Esophagus muscularis mucosa (tissue), 4 donors: ENCODE data around the gene HERC3.

ENCODE experiments used
- EP300 ChIP-seq: sonication (generic); formaldehyde crosslinking; IDR thresholded peaks from one replicate; pipeline ENCODE4 v1.6.1; 2017; ENCODE audit warnings: antibody characterized with exemption
- POLR2A ChIP-seq: fragments of 450-650 bp; IDR thresholded peaks from one replicate; pipeline ENCODE4 v1.6.1; 2017; ENCODE audit warnings: antibody characterized with exemption, moderate library complexity, mild to moderate bottlenecking, low read depth
- POLR2AphosphoS5 ChIP-seq, 2 donors: sonication (generic); formaldehyde crosslinking; IDR thresholded peaks; one replicate each; pipeline ENCODE4 v1.6.1; 2017; ENCODE audit warnings: antibody characterized with exemption in 2 of 2
- TF ChIP-seq, protein P1 (sequence below), 3 experiments: fragments of 200-600 bp in 2 of 3; fragments of 450-650 bp in 1 of 3; sonication (generic) in 2 of 3; IDR thresholded peaks; one replicate each; pipeline ENCODE4 v1.5.1; 2017 to 2019; ENCODE audit warnings: antibody characterized with exemption in 3 of 3, mild to moderate bottlenecking in 2 of 3, moderate library complexity in 1 of 3

DNA sequence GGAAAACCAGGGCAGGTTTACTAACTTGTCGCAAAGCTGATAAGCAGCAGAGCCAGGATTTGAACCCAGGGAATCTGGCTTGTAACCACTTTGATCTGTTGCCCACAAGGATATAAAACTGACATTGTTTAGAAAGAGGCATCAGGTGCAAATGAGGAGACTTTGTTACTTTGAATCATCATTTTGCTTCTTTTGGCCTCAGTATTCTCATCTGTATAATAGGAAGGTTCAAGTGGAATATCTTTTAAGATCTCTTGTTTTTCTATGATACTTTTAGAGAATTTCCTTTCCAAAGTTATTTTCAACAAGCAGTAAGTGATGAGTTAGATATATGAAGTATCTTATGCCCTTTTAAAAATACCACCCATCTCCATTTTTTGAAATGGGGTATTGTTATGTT is 163.2 kb downstream of the HERC3 start:
- TF ChIP-seq, protein P1, sequence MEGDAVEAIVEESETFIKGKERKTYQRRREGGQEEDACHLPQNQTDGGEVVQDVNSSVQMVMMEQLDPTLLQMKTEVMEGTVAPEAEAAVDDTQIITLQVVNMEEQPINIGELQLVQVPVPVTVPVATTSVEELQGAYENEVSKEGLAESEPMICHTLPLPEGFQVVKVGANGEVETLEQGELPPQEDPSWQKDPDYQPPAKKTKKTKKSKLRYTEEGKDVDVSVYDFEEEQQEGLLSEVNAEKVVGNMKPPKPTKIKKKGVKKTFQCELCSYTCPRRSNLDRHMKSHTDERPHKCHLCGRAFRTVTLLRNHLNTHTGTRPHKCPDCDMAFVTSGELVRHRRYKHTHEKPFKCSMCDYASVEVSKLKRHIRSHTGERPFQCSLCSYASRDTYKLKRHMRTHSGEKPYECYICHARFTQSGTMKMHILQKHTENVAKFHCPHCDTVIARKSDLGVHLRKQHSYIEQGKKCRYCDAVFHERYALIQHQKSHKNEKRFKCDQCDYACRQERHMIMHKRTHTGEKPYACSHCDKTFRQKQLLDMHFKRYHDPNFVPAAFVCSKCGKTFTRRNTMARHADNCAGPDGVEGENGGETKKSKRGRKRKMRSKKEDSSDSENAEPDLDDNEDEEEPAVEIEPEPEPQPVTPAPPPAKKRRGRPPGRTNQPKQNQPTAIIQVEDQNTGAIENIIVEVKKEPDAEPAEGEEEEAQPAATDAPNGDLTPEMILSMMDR (IDR thresholded peaks at IDR 0.05), result no peak
- TF ChIP-seq EP300 (no peak), POLR2A (no peak), POLR2AphosphoS5 (IDR thresholded peaks at IDR 0.05) (no peak)
